Caco-2 (cell line): ENCODE measurements around the gene VAPB. TPM values are rescaled to one million over a fixed set of nuclear protein-coding genes. Genes with fewer than 3 reads are reported as not detected.

ENCODE experiments used
- BruUV-seq: library from RNA; stranded (reverse); fragments of 400-500 nt; replicated peaks from 2 replicates; lab custom pipeline; 2021; lab: Mats Ljungman, UMichigan
- CTCF ChIA-PET: fragments of 300-600 bp; sonication (Branson Sonifier 250); formaldehyde crosslinking; loops from one replicate; lab custom pipeline; 2022; ENCODE audit warnings: antibody characterized with exemption; lab: Charles Lee
- POLR2A ChIA-PET: fragments of 300-600 bp; sonication (Branson Sonifier 250); formaldehyde crosslinking; loops from one replicate; lab custom pipeline; 2022; ENCODE audit warnings: antibody characterized with exemption; lab: Charles Lee
- DNase-seq, 2 experiments: peaks; one replicate each; pipeline versions ENCODE4 v3.0.0 to v3.0.0-alpha.2; 2020 to 2022
- H3K27me3 ChIP-seq: replicated peaks from 2 replicates; pipeline ENCODE4 v1.6.0; 2011; ENCODE audit warnings: low read length; ENCODE audit not compliant: control insufficient read depth, insufficient read depth
- H3K36me3 ChIP-seq: 2 replicates; pipeline ENCODE4 v1.5.1; 2011; ENCODE audit warnings: low read length; ENCODE audit not compliant: control insufficient read depth, insufficient read depth
- H3K4me1 ChIP-seq: fragments of 250-450 bp; sonication (Bioruptor Pico); 2 replicates; pipeline ENCODE4 v1.5.1; 2020; ENCODE audit warnings: mild to moderate bottlenecking
- H3K4me3 ChIP-seq: 2 replicates; pipeline ENCODE4 v1.5.1; 2011; ENCODE audit warnings: low read depth, mild to moderate bottlenecking, control low read depth, low read length
- H3K9me3 ChIP-seq: fragments of 250-450 bp; sonication (Bioruptor Pico); 2 replicates; pipeline ENCODE4 v1.5.1; 2020; ENCODE audit warnings: mild to moderate bottlenecking, moderate library complexity
- H3K27ac Mint-ChIP-seq: one replicate; pipeline ENCODE4 v1.8.0; 2022; ENCODE audit warnings: mixed read lengths; ENCODE audit not compliant: unreplicated experiment
- H3K27me3 Mint-ChIP-seq: one replicate; pipeline ENCODE4 v1.8.0; 2022; ENCODE audit warnings: mixed read lengths; ENCODE audit not compliant: insufficient read depth, unreplicated experiment
- H3K36me3 Mint-ChIP-seq: one replicate; pipeline ENCODE4 v1.8.0; 2022; ENCODE audit warnings: mild to moderate bottlenecking, mixed read lengths; ENCODE audit not compliant: insufficient read depth, unreplicated experiment
- H3K4me1 Mint-ChIP-seq: one replicate; pipeline ENCODE4 v1.8.0; 2022; ENCODE audit warnings: low read depth, mixed read lengths; ENCODE audit not compliant: unreplicated experiment
- H3K4me3 Mint-ChIP-seq: one replicate; pipeline ENCODE4 v1.8.0; 2022; ENCODE audit warnings: mild to moderate bottlenecking, moderate library complexity, mixed read lengths; ENCODE audit not compliant: unreplicated experiment
- H3K9me3 Mint-ChIP-seq: one replicate; pipeline ENCODE4 v1.8.0; 2022; ENCODE audit warnings: mixed read lengths; ENCODE audit not compliant: unreplicated experiment
- intact Hi-C: fragments of 100-400 bp; cut with micrococcal nuclease; formaldehyde crosslinking; loops from one replicate; pipeline ENCODE4 v1.10.0; 2022; ENCODE audit not compliant: unreplicated experiment
- total RNA-seq: library from RNA; stranded (reverse); gene quantifications from 2 replicates; pipeline ENCODE4 v1.2.3, GENCODE V29; 2022
- TF ChIP-seq, protein P1 (sequence below), 2 experiments: fragments of 200-600 bp in 1 of 2; IDR thresholded peaks; 1 replicate in 1 of 2; 2 replicates in 1 of 2; pipeline versions ENCODE4 v1.5.1 to v1.8.0; 2011 to 2022; ENCODE audit warnings: antibody characterized with exemption in 1 of 2, control low read depth in 1 of 2, inconsistent platforms in 1 of 2, low read depth in 1 of 2, low read length in 1 of 2, mild to moderate bottlenecking in 1 of 2, moderate library complexity in 1 of 2; ENCODE audit not compliant: insufficient read depth in 1 of 2, severe bottlenecking in 1 of 2, unreplicated experiment in 1 of 2

VAPB gene
- total RNA-seq, 1 experiment from 2014 or later: 186 TPM

GRCh38 chr20:58483470-58483869 lies 94.4 kb downstream of the VAPB start:
- H3K36me3 ChIP-seq: no peaks in the 10 kb centered on the region
- H3K9me3 ChIP-seq: peaks cover 28% of the 10 kb centered on the region
- H3K4me3 ChIP-seq: no peak overlapping the region
- H3K27me3 Mint-ChIP-seq: peaks cover 3% of the 10 kb centered on the region
- no peak overlapping the region for H3K27ac Mint-ChIP-seq
- intact Hi-C loops: loop anchor here (5.0 kb wide), 1 partner anchor 154 kb away; no protein-coding TSS in a partner anchor
- CTCF ChIA-PET: no interaction called here
- TF ChIP-seq, protein P1, sequence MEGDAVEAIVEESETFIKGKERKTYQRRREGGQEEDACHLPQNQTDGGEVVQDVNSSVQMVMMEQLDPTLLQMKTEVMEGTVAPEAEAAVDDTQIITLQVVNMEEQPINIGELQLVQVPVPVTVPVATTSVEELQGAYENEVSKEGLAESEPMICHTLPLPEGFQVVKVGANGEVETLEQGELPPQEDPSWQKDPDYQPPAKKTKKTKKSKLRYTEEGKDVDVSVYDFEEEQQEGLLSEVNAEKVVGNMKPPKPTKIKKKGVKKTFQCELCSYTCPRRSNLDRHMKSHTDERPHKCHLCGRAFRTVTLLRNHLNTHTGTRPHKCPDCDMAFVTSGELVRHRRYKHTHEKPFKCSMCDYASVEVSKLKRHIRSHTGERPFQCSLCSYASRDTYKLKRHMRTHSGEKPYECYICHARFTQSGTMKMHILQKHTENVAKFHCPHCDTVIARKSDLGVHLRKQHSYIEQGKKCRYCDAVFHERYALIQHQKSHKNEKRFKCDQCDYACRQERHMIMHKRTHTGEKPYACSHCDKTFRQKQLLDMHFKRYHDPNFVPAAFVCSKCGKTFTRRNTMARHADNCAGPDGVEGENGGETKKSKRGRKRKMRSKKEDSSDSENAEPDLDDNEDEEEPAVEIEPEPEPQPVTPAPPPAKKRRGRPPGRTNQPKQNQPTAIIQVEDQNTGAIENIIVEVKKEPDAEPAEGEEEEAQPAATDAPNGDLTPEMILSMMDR (IDR thresholded peaks at IDR 0.05; ENCODE audit: insufficient read depth in 1 of 2, low read depth in 1 of 2, low read length in 1 of 2, severe bottlenecking in 1 of 2, unreplicated experiment in 1 of 2): no peak
- POLR2A ChIA-PET: no interaction called here
- no peaks in the 10 kb centered on the region for H3K27me3 ChIP-seq
- no peaks in the 10 kb centered on the region for H3K4me1 ChIP-seq
- peaks cover 33% of the 10 kb centered on the region for H3K9me3 Mint-ChIP-seq
- H3K4me1 Mint-ChIP-seq: no peaks in the 10 kb centered on the region
- no peaks in the 10 kb centered on the region for H3K36me3 Mint-ChIP-seq
- DNase-seq: no peak
- BruUV-seq: no TSS peak
- no peak overlapping the region for H3K4me3 Mint-ChIP-seq

DNA sequence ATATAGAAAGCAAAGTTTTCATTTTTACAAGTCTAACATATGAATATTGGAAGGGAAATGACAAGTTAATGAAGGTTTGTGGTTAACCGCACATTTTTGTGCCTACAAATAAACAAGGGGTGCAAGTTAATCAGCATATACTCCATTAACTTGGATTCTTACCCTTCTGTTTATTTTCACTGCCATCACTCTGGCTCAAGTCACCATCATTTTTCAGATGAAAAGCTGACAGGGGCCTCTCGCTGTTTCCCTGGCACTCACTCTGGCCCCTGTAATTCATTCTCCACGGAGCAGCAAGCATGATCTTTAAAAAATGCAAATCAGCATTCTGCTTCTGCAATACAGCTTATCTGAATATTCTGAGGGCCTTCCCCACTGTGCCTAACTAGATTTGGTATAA lies 96.4 kb downstream of the VAPB start:
- no peaks in the 10 kb centered on the region for H3K4me1 Mint-ChIP-seq
- Histone ChIP-seq H3K9me3 (peaks cover 27% of the 10 kb centered on the region), H3K36me3 (no peaks in the 10 kb centered on the region), H3K4me1 (no peaks in the 10 kb centered on the region), H3K4me3 (no peak overlapping the region), H3K27me3 (peaks cover 2% of the 10 kb centered on the region; the same call in 1 of the 2 replicates)
- H3K27me3 Mint-ChIP-seq: peaks cover 9% of the 10 kb centered on the region
- ChIA-PET CTCF (interaction anchor here (0.5 kb wide), 1 partner anchor 1038 kb away, joined by 3 read pairs; no protein-coding TSS in a partner anchor), POLR2A (no interaction called here)
- H3K4me3 Mint-ChIP-seq: no peak overlapping the region
- H3K9me3 Mint-ChIP-seq: peaks cover 34% of the 10 kb centered on the region
- no TSS peak for BruUV-seq
- H3K27ac Mint-ChIP-seq: no peak overlapping the region
- DNase-seq: no peak
- intact Hi-C loops: no loop called here
- TF ChIP-seq, protein P1 (IDR thresholded peaks at IDR 0.05; ENCODE audit: insufficient read depth in 1 of 2, low read depth in 1 of 2, low read length in 1 of 2, severe bottlenecking in 1 of 2, unreplicated experiment in 1 of 2): no peak
- H3K36me3 Mint-ChIP-seq: no peaks in the 10 kb centered on the region

DNA sequence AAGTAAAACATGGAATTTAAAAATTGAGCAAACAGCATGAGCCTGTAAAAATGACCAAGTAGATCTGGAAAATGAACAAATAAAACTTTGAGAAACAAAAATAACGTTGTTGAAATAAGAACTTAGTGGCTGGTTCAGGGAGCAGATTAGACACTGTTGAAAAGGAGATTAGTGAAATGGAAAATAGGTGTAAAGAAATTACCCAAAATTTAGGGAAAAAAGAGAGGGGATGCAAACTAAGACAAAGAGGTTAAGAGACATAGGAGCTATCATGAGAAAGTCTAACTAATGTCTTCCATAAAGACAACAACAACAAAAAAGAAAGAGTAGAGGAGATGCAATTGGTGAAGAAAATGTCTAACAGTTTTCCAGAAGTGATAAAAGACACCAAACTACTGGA lies 97.2 kb downstream of the VAPB start:
- ChIA-PET POLR2A (no interaction called here), CTCF (no interaction called here)
- no TSS peak for BruUV-seq
- Histone ChIP-seq H3K36me3 (no peaks in the 10 kb centered on the region), H3K4me3 (no peak overlapping the region), H3K4me1 (no peaks in the 10 kb centered on the region), H3K27me3 (peaks cover 2% of the 10 kb centered on the region; the same call in 1 of the 2 replicates), H3K9me3 (peaks cover 27% of the 10 kb centered on the region)
- Mint-ChIP-seq H3K27me3 (peaks cover 12% of the 10 kb centered on the region), H3K9me3 (peaks cover 34% of the 10 kb centered on the region), H3K36me3 (no peaks in the 10 kb centered on the region), H3K4me3 (no peak overlapping the region), H3K4me1 (no peaks in the 10 kb centered on the region), H3K27ac (no peak overlapping the region)
- TF ChIP-seq, protein P1 (IDR thresholded peaks at IDR 0.05; ENCODE audit: insufficient read depth in 1 of 2, low read depth in 1 of 2, low read length in 1 of 2, severe bottlenecking in 1 of 2, unreplicated experiment in 1 of 2): no peak
- DNase-seq: no peak
- intact Hi-C loops: no loop called here
